Subcutaneous adipose tissue (tissue), 4 donors: ENCODE data around the gene TNFRSF13B. TPM values are rescaled to one million over a fixed set of nuclear protein-coding genes. Genes with fewer than 3 reads are reported as not detected.

Experiments
- CTCF ChIP-seq: fragments of 450-650 bp; IDR thresholded peaks from one replicate; pipeline ENCODE4 v1.5.1; 2016; ENCODE audit warnings: low read depth, mild to moderate bottlenecking, control low read depth, antibody characterized with exemption, moderate library complexity
- total RNA-seq, 4 donors: library from RNA; depleted of rRNA; stranded (reverse); fragments of >200 nt; gene quantifications; one replicate each; pipeline ENCODE4 v1.1.0, GENCODE V29; 2016

The TNFRSF13B gene
- total RNA-seq, 4 donors from 2014 or later, result not detected

DNA sequence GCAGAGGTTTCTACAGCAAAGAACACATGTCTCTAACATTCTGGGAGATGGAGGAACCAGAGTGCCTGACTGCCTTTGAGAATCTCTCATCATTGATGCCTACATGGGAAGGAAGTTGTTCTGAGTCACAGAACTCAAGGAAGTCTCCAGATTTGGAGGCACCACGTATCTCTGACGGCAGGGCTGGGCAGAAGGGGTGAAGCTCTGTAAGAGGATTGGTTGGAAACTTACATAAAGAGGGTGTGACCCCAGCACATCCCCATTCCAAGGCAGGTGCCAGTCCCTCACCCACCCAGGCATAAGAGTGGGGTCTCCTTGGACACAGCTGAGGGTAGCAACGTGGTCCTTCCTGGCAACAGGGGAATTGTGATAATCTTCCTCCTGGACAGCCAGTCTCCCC lies 17.4 kb downstream of the TNFRSF13B start:
- TF ChIP-seq CTCF, result no peak

DNA sequence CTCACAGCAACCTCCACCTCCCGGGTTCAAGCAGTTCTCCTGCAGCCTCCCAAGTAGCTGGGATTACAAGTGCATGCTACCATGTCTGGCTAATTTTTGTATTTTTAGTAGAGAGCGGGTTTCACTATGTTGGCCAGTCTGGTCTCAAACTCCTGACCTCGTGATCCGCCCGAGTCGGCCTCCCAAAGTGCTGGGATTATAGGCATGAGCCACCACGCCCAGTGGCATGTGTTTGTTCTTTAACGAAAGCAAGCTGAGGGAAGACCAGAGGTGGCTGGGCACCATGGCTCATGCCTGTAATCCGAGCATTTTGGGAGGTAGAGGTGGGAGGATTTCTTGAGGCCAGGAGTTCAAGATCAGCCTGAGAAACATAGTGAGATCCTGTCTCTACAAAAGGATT lies 18.1 kb downstream of the TNFRSF13B start:
- no peak for TF ChIP-seq CTCF

- TF ChIP-seq CTCF, result no peak
These were observed 18.6 kb downstream of the TNFRSF13B start for GRCh38 chr17:16953347-16953746.

DNA sequence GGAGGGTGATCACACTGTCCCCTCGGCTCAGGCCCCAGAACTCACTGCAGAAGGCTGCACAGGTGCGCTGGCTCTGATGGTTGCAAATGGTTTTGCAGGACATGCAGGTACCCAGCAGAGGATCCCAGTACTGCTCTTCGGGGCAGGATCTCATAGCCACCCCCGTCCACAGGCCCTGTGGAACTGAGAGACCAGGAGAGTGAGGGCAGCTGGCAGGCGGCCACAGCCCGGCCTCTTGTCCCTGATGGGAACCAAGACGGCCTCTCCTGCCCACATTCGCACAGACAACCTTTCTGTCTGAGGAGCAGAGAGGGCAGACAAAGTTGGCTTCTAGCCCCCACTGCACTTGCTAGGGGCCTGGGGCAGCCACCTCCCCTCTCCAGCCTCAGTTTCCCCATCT lies 19.5 kb downstream of the TNFRSF13B start:
- no peak for TF ChIP-seq CTCF

DNA sequence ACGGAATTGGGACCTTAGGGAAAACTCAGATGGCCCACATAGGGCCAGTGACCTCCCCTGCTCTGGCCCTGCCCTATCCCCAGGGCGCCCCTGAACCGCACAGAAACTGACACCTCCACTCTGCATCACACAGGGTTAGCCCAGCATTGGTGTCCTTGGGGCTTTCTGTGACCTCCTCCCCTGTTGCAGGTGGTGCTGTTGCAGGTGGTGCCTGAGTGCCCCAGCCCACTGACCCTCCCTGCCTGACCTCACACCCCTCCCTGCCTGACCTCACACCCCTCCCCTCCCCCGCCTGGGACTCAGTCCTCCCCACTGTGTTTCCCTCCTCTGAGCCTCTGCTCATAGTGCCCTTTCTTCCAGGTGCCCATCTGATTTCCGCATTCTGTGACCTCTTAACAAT lies 21.4 kb downstream of the TNFRSF13B start:
- TF ChIP-seq CTCF, result no peak

- no peak for TF ChIP-seq CTCF
These were observed 23.1 kb downstream of the TNFRSF13B start for GRCh38 chr17:16948587-16949376.

DNA sequence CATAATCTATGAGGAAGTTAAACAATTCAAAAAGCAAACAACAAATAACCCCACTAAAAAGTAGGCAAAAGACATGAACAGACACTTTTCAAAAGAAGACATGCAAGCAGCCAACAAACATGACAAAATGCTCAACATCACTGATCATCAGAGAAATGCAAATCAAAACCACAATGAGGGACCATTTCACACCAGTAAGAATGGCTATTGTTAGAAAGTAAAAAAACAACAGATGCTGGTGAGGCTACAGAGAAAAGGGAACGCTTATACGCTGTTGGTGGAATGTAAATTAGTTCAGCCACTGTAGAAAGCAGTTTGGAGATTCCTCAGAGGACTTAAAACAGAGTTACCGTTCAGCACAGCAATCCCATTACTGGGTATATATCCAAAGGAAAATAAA lies 24.4 kb downstream of the TNFRSF13B start:
- no peak for TF ChIP-seq CTCF
